HEK293 (cell line): ENCODE measurements around the gene CHD5.

Experiments
- CTCF ChIA-PET: fragments of 350-600 bp; formaldehyde crosslinking; extraction: SDS; loops from one replicate; lab custom pipeline; 2021; ENCODE audit warnings: antibody characterized with exemption; lab: Yijun Ruan, JAX
- POLR2A ChIA-PET: fragments of 300-600 bp; formaldehyde crosslinking; extraction: SDS; loops from one replicate; lab custom pipeline; 2020; ENCODE audit warnings: antibody characterized with exemption, inconsistent platforms; lab: Yijun Ruan, JAX
- H3K27ac ChIP-seq: fragments of 200-500 bp; sonication (Bioruptor generic); 2 replicates; pipeline ENCODE4 v1.5.1; 2014; ENCODE audit warnings: low read depth, low read length, control low read depth, inconsistent platforms; ENCODE audit errors: extremely low read depth
- H3K36me3 ChIP-seq, 2 experiments: fragments of 200-500 bp in 1 of 2; sonication (Bioruptor generic) in 1 of 2; 1 replicate in 1 of 2; 2 replicates in 1 of 2; pipeline ENCODE4 v1.5.1; 2014 to 2017; ENCODE audit warnings: inconsistent platforms in 2 of 2, low read length in 2 of 2; ENCODE audit not compliant: control insufficient read depth in 2 of 2, insufficient read depth in 1 of 2
- H3K4me1 ChIP-seq: fragments of 200-500 bp; sonication (Bioruptor generic); 2 replicates; pipeline ENCODE4 v1.5.1; 2014; ENCODE audit warnings: mild to moderate bottlenecking, low read length, inconsistent platforms; ENCODE audit not compliant: control insufficient read depth, insufficient read depth
- H3K4me3 ChIP-seq: 2 replicates; pipeline ENCODE4 v1.5.1; 2011; ENCODE audit warnings: low read depth, mild to moderate bottlenecking, control low read depth, low read length, moderate library complexity
- H3K9me3 ChIP-seq: fragments of 200-500 bp; sonication (Bioruptor generic); 2 replicates; pipeline ENCODE4 v1.5.1; 2014; ENCODE audit warnings: low read depth, low read length, inconsistent platforms; ENCODE audit not compliant: control insufficient read depth, insufficient read depth
- KLF16 ChIP-seq: fragments of 450-650 bp; formaldehyde crosslinking; IDR thresholded peaks from 2 replicates; pipeline ENCODE4 v1.5.1; 2017; ENCODE audit warnings: missing biosample characterization, missing genetic modification characterization
- RBAK ChIP-seq: fragments of 450-650 bp; formaldehyde crosslinking; IDR thresholded peaks from 2 replicates; pipeline ENCODE4 v1.5.1; 2016; ENCODE audit warnings: missing biosample characterization, missing genetic modification characterization
- SP3 ChIP-seq: fragments of 450-650 bp; formaldehyde crosslinking; IDR thresholded peaks from 2 replicates; pipeline ENCODE4 v1.5.1; 2016; ENCODE audit warnings: missing biosample characterization, missing genetic modification characterization
- SP7 ChIP-seq: fragments of 450-650 bp; formaldehyde crosslinking; IDR thresholded peaks from 2 replicates; pipeline ENCODE4 v1.5.1; 2016; ENCODE audit warnings: missing biosample characterization, missing genetic modification characterization
- ZBTB11 ChIP-seq: fragments of 450-650 bp; formaldehyde crosslinking; conservative IDR thresholded peaks from 2 replicates; pipeline ENCODE4 v1.5.1; 2016; ENCODE audit warnings: low read depth, missing biosample characterization, missing genetic modification characterization
- ZNF132 ChIP-seq: fragments of 450-650 bp; formaldehyde crosslinking; IDR thresholded peaks from 2 replicates; pipeline ENCODE4 v1.5.1; 2017; ENCODE audit warnings: missing biosample characterization, missing genetic modification characterization, borderline replicate concordance
- ZNF157 ChIP-seq: fragments of 450-650 bp; formaldehyde crosslinking; IDR thresholded peaks from 2 replicates; pipeline ENCODE4 v1.5.1; 2016; ENCODE audit warnings: missing biosample characterization, missing genetic modification characterization
- ZNF2 ChIP-seq: fragments of 450-650 bp; formaldehyde crosslinking; IDR thresholded peaks from 2 replicates; pipeline ENCODE4 v1.5.1; 2016; ENCODE audit warnings: missing biosample characterization, missing genetic modification characterization
- ZNF280D ChIP-seq: fragments of 450-650 bp; formaldehyde crosslinking; IDR thresholded peaks from 2 replicates; pipeline ENCODE4 v1.5.1; 2016; ENCODE audit warnings: missing biosample characterization, missing genetic modification characterization
- ZNF37A ChIP-seq: fragments of 450-650 bp; IDR thresholded peaks from 2 replicates; pipeline ENCODE4 v1.5.1; 2018; ENCODE audit warnings: missing biosample characterization, missing genetic modification characterization
- ZNF510 ChIP-seq: fragments of 450-650 bp; formaldehyde crosslinking; IDR thresholded peaks from 2 replicates; pipeline ENCODE4 v1.5.1; 2018; ENCODE audit warnings: mild to moderate bottlenecking, missing genetic modification characterization, missing biosample characterization; ENCODE audit not compliant: insufficient replicate concordance
- ZNF623 ChIP-seq: fragments of 450-650 bp; formaldehyde crosslinking; IDR thresholded peaks from 2 replicates; pipeline ENCODE4 v1.5.1; 2016; ENCODE audit warnings: missing biosample characterization, missing genetic modification characterization
- ZNF626 ChIP-seq: fragments of 450-650 bp; sonication (Bioruptor Pico); formaldehyde crosslinking; IDR thresholded peaks from 2 replicates; pipeline ENCODE4 v1.5.1; 2018; ENCODE audit warnings: missing biosample characterization, missing genetic modification characterization, inconsistent platforms
- ZNF670 ChIP-seq: fragments of 450-650 bp; formaldehyde crosslinking; IDR thresholded peaks from 2 replicates; pipeline ENCODE4 v1.5.1; 2016; ENCODE audit warnings: missing biosample characterization, missing genetic modification characterization, low read depth
- ZSCAN30 ChIP-seq: fragments of 450-650 bp; IDR thresholded peaks from 2 replicates; pipeline ENCODE4 v1.5.1; 2018; ENCODE audit warnings: missing biosample characterization, mild to moderate bottlenecking, missing genetic modification characterization, moderate library complexity
- ZSCAN4 ChIP-seq: fragments of 450-650 bp; formaldehyde crosslinking; IDR thresholded peaks from 2 replicates; pipeline ENCODE4 v1.5.1; 2017; ENCODE audit warnings: missing biosample characterization, missing genetic modification characterization
- TF ChIP-seq, protein P1 (sequence below): fragments of 450-650 bp; formaldehyde crosslinking; IDR thresholded peaks from 2 replicates; pipeline ENCODE4 v1.5.1; 2017; ENCODE audit warnings: missing biosample characterization, mild to moderate bottlenecking, missing genetic modification characterization, moderate library complexity
- TF ChIP-seq, protein P2 (sequence below): sonication (generic); formaldehyde crosslinking; IDR thresholded peaks from 2 replicates; pipeline ENCODE4 v1.8.1; 2022; ENCODE audit warnings: mild to moderate bottlenecking, moderate library complexity, missing genetic modification reagents
- TF ChIP-seq, protein P3 (sequence below): fragments of 450-650 bp; formaldehyde crosslinking; IDR thresholded peaks from 2 replicates; pipeline ENCODE4 v1.5.1; 2016; ENCODE audit warnings: missing biosample characterization, missing genetic modification characterization

Gene CHD5

GRCh38 chr1:6096243-6097116 lies 83.6 kb downstream of the CHD5 start:
- ChIA-PET CTCF (no interaction called here), POLR2A (no interaction called here)
- H3K9me3 ChIP-seq: no peaks in the 10 kb centered on the region
- no peak overlapping the region for H3K27ac ChIP-seq
- H3K36me3 ChIP-seq: no peaks in the 10 kb centered on the region
- H3K4me3 ChIP-seq: no peak overlapping the region
- no peaks in the 10 kb centered on the region for H3K4me1 ChIP-seq
- TF ChIP-seq ZNF2 (tag by site-specific recombination) (no peak), ZNF37A (tag by site-specific recombination) (no peak), ZNF157 (no peak), ZNF626 (no peak), ZNF623 (tag by site-specific recombination) (no peak), ZSCAN4 (tag by site-specific recombination) (no peak), ZBTB11 (tag by site-specific recombination) (no peak), ZNF510 (no peak), ZNF670 (tag by site-specific recombination) (no peak), KLF16 (tag by site-specific recombination) (no peak), ZNF280D (no peak), ZSCAN30 (tag by site-specific recombination) (no peak), RBAK (tag by site-specific recombination) (no peak), SP3 (tag by site-specific recombination) (no peak), ZNF132 (no peak), SP7 (tag by site-specific recombination) (no peak)
- TF ChIP-seq, protein P1, sequence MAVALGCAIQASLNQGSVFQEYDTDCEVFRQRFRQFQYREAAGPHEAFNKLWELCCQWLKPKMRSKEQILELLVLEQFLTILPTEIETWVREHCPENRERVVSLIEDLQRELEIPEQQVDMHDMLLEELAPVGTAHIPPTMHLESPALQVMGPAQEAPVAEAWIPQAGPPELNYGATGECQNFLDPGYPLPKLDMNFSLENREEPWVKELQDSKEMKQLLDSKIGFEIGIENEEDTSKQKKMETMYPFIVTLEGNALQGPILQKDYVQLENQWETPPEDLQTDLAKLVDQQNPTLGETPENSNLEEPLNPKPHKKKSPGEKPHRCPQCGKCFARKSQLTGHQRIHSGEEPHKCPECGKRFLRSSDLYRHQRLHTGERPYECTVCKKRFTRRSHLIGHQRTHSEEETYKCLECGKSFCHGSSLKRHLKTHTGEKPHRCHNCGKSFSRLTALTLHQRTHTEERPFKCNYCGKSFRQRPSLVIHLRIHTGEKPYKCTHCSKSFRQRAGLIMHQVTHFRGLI: no peak
- TF ChIP-seq, protein P2, sequence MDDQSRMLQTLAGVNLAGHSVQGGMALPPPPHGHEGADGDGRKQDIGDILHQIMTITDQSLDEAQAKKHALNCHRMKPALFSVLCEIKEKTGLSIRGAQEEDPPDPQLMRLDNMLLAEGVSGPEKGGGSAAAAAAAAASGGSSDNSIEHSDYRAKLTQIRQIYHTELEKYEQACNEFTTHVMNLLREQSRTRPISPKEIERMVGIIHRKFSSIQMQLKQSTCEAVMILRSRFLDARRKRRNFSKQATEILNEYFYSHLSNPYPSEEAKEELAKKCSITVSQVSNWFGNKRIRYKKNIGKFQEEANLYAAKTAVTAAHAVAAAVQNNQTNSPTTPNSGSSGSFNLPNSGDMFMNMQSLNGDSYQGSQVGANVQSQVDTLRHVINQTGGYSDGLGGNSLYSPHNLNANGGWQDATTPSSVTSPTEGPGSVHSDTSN: no peak
- TF ChIP-seq, protein P3, sequence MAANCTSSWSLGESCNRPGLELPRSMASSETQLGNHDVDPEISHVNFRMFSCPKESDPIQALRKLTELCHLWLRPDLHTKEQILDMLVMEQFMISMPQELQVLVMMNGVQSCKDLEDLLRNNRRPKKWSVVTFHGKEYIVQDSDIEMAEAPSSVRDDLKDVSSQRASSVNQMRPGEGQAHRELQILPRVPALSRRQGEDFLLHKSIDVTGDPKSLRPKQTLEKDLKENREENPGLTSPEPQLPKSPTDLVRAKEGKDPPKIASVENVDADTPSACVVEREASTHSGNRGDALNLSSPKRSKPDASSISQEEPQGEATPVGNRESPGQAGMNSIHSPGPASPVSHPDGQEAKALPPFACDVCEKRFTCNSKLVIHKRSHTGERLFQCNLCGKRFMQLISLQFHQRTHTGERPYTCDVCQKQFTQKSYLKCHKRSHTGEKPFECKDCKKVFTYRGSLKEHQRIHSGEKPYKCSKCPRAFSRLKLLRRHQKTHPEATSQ (tag by site-specific recombination): no peak
